ENCODE results near the gene TMEM258.

GRCh38 chr11:61837411-61838005, 45.1 kb upstream of the TMEM258 start:
- no peak for TF ChIP-seq POLR2A (IDR thresholded peaks at IDR 0.05)
- no peak for TF ChIP-seq CTCF (IDR thresholded peaks at IDR 0.05)
